SK-N-MC (cell line): Measurements from ENCODE around the gene TMEM126B.

Experiments
- DNase-seq: peaks from one replicate; pipeline ENCODE4 v3.0.0-alpha.2; 2011; ENCODE audit warnings: low read depth, low spot score
- H3K27ac ChIP-seq: fragments of 200-600 bp; sonication (generic); 2 replicates; pipeline ENCODE4 v1.5.1; 2016; ENCODE audit warnings: mixed run types
- H3K36me3 ChIP-seq: fragments of 200-600 bp; sonication (generic); 2 replicates; pipeline ENCODE4 v1.6.1; 2017; ENCODE audit warnings: antibody characterized with exemption, low read length, mixed read lengths; ENCODE audit not compliant: insufficient read depth
- H3K4me3 ChIP-seq: fragments of 200-600 bp; sonication (generic); 2 replicates; pipeline ENCODE4 v1.5.1; 2016
- H3K9ac ChIP-seq: fragments of 200-600 bp; sonication (generic); 2 replicates; pipeline ENCODE4 v1.8.0; 2017; ENCODE audit warnings: mixed run types, mixed read lengths; ENCODE audit not compliant: insufficient read length
- H3K9me3 ChIP-seq: fragments of 200-600 bp; sonication (generic); 2 replicates; pipeline ENCODE4 v1.6.1; 2017; ENCODE audit warnings: low read depth, mild to moderate bottlenecking, antibody characterized with exemption, low read length, moderate library complexity, mixed read lengths
- EZH2 ChIP-seq: fragments of 200-600 bp; sonication (generic); IDR thresholded peaks from one replicate; pipeline ENCODE4 v1.6.1; 2017; ENCODE audit warnings: antibody characterized with exemption
- FOXP2 ChIP-seq: optimal IDR thresholded peaks from 2 replicates; pipeline ENCODE3; 2011; ENCODE audit warnings: mild to moderate bottlenecking, moderate library complexity; ENCODE audit not compliant: insufficient read depth; ENCODE audit errors: extremely low read length, control extremely low read depth
- POLR2AphosphoS5 ChIP-seq: IDR thresholded peaks from 2 replicates; pipeline ENCODE4 v1.6.1; 2012; ENCODE audit warnings: mild to moderate bottlenecking, low read depth, low read length, borderline replicate concordance

TMEM126B gene

DNA sequence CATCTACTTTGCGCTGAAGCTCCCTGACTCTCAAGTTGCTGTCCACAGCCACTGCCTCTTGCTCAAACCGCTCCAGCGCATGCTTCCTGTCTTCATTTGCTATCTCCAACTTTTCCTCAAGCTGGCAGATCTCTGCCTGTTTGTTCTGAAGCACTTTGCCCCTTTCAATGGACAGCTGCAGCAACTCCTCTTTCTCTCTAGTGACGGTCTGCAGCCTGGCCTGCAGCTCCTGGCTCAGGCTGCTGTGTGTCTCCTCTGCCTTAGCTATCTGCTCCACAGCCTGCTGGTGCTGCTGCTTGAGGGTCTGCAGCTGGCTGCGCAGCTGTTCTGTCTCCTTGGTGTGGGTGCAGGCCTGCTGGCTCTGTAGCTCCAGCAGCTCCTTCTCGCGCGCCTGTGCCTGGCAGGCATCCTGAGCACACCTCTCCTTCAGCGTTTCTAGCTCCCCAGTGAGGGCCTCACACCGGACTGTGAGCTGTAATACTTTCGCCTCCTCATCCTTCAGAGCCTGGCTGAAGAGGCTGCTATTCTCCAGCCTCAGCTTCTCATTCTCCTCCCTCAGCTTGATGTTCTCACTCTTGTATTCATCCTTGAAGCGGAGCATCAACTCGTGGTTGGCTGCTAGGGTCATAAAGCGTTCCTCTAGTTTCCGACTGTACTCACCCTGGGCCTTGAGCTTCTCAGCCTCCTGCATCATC, 56.9 kb downstream of the TMEM126B start:
- no peak overlapping the region for H3K27ac ChIP-seq
- TF ChIP-seq EZH2 (no peak), FOXP2 (no peak), POLR2AphosphoS5 (no peak)
- DNase-seq: no peak
- no peak overlapping the region for H3K9ac ChIP-seq
- H3K36me3 ChIP-seq: no peaks in the 10 kb centered on the region
- H3K9me3 ChIP-seq: no peaks in the 10 kb centered on the region
- no peak overlapping the region for H3K4me3 ChIP-seq

DNA sequence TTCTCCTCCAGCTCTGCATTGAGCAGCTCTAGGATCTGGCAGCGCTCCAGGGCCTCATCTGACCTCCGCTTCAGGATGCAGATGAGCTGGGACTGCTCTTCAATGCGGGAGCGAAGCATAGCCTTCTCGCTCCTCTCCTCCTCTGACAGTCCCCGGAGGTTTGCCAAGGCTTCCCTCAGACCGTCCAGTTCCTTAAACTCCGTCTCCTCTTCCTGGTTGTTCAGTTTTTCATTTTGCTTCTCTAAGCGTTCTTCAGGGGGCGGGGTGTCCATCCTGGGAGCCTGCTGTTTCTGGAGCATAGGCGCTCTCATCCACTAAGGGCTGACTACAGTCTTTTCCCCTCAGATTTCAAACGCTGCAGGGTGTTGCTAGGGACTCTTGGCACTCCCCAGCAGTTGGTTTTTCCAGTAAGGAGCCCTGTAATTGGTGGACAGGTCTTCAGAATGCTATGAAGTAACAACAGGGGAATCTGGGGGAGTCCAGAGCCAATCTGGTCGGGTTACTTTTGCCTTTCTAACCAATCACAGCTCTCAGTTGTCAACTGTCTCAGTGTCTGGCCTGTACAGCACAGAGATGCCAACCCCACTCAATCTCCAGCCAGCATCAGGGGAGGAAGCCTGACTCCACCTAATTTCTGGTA, 57.5 kb downstream of the TMEM126B start, which contains the start of gene CCDC89:
CCDC89 (minus strand) TSS at position 376 of the 640 bp plus-strand sequence; CDS start at position 311, 65 bp downstream.
- Histone ChIP-seq H3K36me3 (no peaks in the 10 kb centered on the region), H3K9ac (no peak within 1 kb of the TSS), H3K9me3 (no peaks in the 10 kb centered on the region), H3K4me3 (no peak within 1 kb of the TSS), H3K27ac (no peak within 1 kb of the TSS)
- DNase-seq: no peak
- no peak for TF ChIP-seq EZH2
